Brain microvascular endothelial cell (primary cell): ENCODE data around the gene FOXJ2.
A peak's percentile ranks its signal among the peaks of the same experiment; 100 is the strongest.
"Not testable (repeated sequence)": the region's sequence is repeated elsewhere in the genome, so short reads cannot be mapped to it uniquely, and the experiment has no call there.

Experiments
- DNase-seq: peaks from one replicate; pipeline ENCODE4 v3.0.0-alpha.2; 2020
- H3K27ac ChIP-seq: fragments of 250-450 bp; sonication (Bioruptor Pico); 2 replicates; pipeline ENCODE4 v1.5.1; 2020; ENCODE audit warnings: mild to moderate bottlenecking, moderate library complexity
- H3K27me3 ChIP-seq: fragments of 250-450 bp; sonication (Bioruptor Pico); replicated peaks from 2 replicates; pipeline ENCODE4 v1.5.1; 2020; ENCODE audit warnings: mild to moderate bottlenecking
- H3K36me3 ChIP-seq: fragments of 250-450 bp; sonication (Bioruptor Pico); replicated peaks from 2 replicates; pipeline ENCODE4 v1.5.1; 2020; ENCODE audit warnings: mild to moderate bottlenecking
- H3K4me3 ChIP-seq: 2 replicates; pipeline ENCODE4 v1.5.1; 2011; ENCODE audit warnings: low read depth, mild to moderate bottlenecking, control low read depth, low read length, moderate library complexity
- CTCF ChIP-seq: IDR thresholded peaks from 2 replicates; pipeline ENCODE4 v1.5.1; 2011; ENCODE audit warnings: low read depth, mild to moderate bottlenecking, moderate library complexity, low read length, control low read depth, inconsistent platforms; ENCODE audit errors: missing control alignments
- in situ Hi-C: cut with HindIII; loops from 2 replicates; pipeline ENCODE4 v1.10.0; 2017; ENCODE audit warnings: low sequenced_read_pairs, low pct_ligation_motif_present

Gene FOXJ2

GRCh38 chr12:8028267-8028666, 4.2 kb upstream of the FOXJ2 start:
- TF ChIP-seq CTCF, result no peak
- in situ Hi-C loops, result no loop called here
- no peak overlapping the region for H3K4me3 ChIP-seq
- H3K36me3 ChIP-seq, result no peaks in the 10 kb centered on the region
- H3K27ac ChIP-seq, result no peak overlapping the region
- H3K27me3 ChIP-seq, result no peaks in the 10 kb centered on the region
- DNase-seq, result no peak

- DNase-seq, result no peak
- Histone ChIP-seq H3K27ac (no peak overlapping the region), H3K27me3 (no peaks in the 10 kb centered on the region), H3K36me3 (no peaks in the 10 kb centered on the region), H3K4me3 (no peak overlapping the region)
- no peak for TF ChIP-seq CTCF
- in situ Hi-C loops, result no loop called here
Observed at GRCh38 chr12:8030189-8030588, 2.3 kb upstream of the FOXJ2 start.

GRCh38 chr12:8031017-8031416, 1.5 kb upstream of the FOXJ2 start:
- DNase-seq, H3K27me3 ChIP-seq, H3K4me3 ChIP-seq, in situ Hi-C loops, H3K36me3 ChIP-seq, H3K27ac ChIP-seq: not testable (repeated sequence)

GRCh38 chr12:8031872-8032241, 659 bp upstream of the FOXJ2 start:
- in situ Hi-C loops, result no loop called here
- H3K36me3 ChIP-seq, result no peaks in the 10 kb centered on the region
- no peak overlapping the region for H3K27ac ChIP-seq
- no peak for TF ChIP-seq CTCF
- DNase-seq, result no peak
- peak overlapping the region; percentile 64 for H3K4me3 ChIP-seq
- no peaks in the 10 kb centered on the region for H3K27me3 ChIP-seq

- in situ Hi-C loops, result no loop called here
- no peak for DNase-seq
- no peaks in the 10 kb centered on the region for H3K36me3 ChIP-seq
- peak overlapping the region; percentile 85 for H3K4me3 ChIP-seq
- no peaks in the 10 kb centered on the region for H3K27me3 ChIP-seq
- TF ChIP-seq CTCF, result no peak
- H3K27ac ChIP-seq, result no peak overlapping the region
Observed at GRCh38 chr12:8033153-8034044, 883 bp downstream of the FOXJ2 start.

GRCh38 chr12:8034802-8035201, 2.3 kb downstream of the FOXJ2 start:
- no peak for TF ChIP-seq CTCF
- Histone ChIP-seq H3K36me3 (no peaks in the 10 kb centered on the region), H3K27ac (no peak overlapping the region), H3K4me3 (no peak overlapping the region), H3K27me3 (no peaks in the 10 kb centered on the region)
- no peak for DNase-seq
- in situ Hi-C loops, result no loop called here
